ENCODE measurements around the gene ODAD4.
"Not testable (repeated sequence)": the region's sequence is repeated elsewhere in the genome, so short reads cannot be mapped to it uniquely, and the experiment has no call there.

The ODAD4 gene

DNA sequence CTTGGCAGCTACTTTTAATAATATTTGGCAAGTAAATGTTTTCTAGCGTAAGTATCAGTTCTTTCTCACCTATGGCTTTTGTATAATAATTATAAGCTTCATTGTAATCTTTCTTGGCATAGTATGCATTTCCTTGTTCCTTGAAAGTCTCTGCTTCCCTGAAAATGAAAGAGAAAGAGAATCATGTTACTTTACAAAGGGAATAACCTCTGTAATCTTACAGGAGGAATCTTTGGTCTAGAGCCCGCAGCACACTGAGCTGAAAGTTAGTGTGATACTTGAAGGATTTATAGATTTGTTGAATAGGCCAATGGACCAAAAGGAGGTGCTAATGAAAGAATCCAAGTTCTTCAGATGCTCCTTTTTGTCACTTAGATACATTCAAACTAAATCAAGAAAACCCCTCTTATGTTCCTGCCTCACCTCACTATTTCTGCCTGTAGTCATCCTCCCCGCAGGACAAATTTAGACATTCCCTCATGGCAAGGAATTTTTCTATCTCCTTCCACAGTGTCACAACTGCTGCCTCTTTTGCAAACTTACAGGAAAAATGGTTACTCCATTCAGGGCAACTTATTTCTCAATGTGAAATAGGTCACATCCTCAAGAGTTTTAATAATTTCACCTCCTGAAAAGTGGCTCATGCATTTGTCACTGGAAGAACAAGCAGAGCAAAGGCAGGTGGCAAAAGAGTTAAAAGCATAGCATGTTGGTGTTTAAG lies 70.2 kb downstream of the ODAD4 start:
- no peak for DNase-seq (ENCODE audit: low read depth in 1 of 2, low spot score in 1 of 2)

DNA sequence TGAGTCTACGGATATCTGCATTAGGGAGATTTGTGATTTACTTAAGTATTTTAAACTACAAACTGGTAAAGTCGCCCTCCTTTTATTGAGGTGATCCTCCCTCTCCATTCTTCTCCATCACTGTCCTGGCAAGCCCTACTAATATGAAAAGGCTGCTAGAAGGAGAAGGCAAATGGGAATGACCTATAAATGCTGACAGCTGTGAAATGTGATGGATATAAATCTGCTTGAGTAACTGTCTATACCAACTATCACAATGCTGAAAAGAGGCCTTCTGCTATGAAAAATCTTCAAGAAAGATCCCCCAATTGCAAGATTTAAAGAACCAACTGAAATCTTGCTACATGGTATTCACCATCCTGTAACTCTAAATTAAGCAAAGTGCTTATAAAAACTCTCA lies 71.3 kb downstream of the ODAD4 start:
- DNase-seq (ENCODE audit: low read depth in 1 of 2, low spot score in 1 of 2) = no peak

DNA sequence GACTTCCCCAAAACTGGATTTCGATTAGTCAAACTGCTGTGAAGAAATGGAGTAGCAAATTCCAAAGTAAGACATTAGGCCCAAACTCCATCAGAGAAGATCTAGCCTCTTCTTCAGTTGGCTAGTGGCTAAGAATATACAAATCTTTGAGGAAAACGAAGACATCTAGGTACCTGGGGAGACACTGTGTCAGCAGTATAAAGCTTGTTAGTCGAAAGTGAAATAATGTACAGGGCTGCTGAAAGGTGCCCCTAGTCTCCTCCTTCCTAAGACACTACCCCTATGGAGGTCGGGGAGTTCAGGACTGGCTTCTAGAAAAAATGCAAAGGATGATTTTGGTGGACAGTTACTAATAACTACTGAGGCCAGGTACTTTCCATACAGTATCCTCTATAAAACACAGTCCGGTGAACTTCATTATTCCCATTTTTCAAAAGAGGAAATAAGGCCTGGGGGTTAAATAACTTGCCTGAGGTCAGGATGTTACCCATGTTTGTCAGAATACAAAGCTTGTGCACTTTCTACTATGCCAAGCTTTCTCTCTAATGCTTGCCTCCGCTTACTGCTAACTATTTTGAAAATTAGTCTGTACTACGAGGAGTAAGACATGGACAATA lies 71.9 kb downstream of the ODAD4 start:
- DNase-seq (ENCODE audit: low read depth in 1 of 2, low spot score in 1 of 2) = no peak

DNA sequence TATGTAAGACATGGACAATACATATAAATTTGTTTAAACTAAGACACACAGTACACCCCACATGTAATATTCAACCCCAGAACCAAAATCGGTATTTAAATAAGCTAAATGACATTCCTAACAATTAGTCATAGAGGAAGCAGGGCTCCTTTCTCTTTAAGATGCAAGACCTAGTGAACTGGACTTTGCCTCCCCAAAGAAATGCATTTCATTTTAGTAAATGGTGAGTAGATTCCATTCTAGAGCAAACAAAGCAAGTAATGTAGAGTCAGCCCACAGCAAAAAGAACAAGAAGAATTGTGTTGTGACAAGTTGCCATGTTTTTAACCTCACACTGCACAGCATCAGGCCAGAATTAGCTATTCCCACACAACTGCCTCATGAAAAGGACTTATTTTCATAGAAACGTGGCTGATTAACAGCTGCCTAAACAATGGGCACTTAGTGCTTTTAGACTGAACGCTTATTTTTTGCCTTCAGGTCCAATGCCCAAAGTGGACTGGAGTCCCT lies 72.4 kb downstream of the ODAD4 start:
- DNase-seq (ENCODE audit: low read depth in 1 of 2, low spot score in 1 of 2) = no peak

DNA sequence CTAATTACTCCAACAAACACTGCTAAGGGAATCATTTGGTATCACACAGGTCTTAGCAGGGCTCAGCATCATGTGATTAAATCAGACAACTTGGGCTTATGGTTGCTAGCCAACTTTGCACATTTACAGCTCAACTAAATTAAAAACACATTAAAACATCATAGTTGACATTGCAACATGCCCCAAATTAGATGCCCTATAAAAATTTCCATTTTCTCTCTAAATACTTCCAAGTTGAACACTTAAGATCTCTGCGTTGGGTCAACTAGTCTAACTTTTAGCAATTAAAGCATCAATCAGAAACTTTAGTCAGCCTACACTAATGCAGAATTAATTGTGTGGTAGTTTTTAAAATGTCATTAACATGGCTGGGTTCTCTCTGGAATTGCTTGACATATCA lies 74.7 kb downstream of the ODAD4 start:
- DNase-seq (ENCODE audit: low read depth in 1 of 2, low spot score in 1 of 2) = no peak

DNA sequence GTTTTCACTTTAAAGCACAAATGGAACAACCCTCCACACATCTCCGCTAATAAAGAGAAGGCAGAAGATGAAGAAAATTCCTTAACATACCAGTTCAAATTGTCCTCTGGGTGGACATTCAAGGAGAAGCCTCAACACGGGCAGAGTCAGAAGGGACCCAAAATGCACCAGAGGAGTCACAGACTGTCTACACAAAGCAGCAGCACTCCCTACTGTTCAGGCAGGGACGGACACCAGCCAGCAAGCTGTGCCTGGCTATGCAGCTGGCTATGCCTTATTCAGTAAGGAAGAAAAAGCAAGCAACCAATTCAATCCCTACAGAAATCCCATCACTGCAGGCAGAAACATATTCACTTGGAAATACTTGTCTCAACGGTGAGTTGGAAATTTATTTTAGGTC lies 78.8 kb downstream of the ODAD4 start:
- no peak for DNase-seq (ENCODE audit: low read depth in 1 of 2, low spot score in 1 of 2)

DNA sequence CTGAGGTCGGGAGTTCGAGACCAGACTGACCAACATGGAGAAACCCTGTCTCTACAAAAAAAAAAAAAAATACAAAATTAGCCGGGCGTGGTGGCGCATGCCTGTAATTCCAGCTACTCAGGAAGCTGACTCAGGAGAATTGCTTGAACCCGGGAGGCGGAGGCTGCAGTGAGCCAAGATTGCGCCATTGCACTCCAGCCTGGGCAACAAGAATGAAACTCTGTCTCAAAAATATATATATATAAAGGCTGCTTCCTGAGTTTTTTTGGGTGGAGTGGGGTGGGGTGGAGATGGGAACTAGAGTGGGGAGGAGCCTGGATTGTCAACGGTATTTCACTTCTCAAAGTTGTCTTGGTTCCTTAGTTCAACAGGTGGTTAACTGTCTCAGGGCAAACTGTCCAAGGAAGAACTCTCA lies 79.9 kb downstream of the ODAD4 start:
- not testable (repeated sequence) for DNase-seq (ENCODE audit: low read depth in 1 of 2, low spot score in 1 of 2)

DNA sequence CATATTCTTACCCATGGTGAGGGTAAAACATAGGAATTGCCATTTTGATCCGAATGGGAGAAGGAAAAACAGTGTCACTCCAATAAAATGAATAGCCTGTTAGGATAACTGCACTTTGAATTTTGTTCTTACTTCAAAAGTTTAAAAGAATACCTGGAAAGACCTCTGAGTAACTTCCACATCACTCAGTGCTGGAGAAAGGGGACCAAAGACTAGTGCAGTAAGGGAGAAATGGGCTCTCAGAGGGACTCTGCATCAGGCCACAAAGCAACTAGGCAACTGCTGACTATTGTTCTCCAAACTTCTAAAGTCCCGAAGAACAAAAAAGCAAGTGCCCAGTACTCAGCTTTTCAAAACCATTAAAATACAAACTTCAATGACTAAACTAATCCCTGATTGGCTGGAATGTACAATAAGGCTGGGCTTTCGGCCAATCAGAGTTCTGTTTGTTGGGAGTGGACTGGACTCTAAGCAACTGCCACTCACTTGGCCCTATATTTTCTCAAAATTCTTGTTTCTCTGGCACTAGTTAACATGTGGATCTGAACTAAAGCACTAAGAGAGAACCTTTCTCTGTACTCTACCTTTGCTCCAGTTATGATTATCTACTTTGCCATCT lies 80.6 kb downstream of the ODAD4 start:
- no peak for DNase-seq (ENCODE audit: low read depth in 1 of 2, low spot score in 1 of 2)

DNA sequence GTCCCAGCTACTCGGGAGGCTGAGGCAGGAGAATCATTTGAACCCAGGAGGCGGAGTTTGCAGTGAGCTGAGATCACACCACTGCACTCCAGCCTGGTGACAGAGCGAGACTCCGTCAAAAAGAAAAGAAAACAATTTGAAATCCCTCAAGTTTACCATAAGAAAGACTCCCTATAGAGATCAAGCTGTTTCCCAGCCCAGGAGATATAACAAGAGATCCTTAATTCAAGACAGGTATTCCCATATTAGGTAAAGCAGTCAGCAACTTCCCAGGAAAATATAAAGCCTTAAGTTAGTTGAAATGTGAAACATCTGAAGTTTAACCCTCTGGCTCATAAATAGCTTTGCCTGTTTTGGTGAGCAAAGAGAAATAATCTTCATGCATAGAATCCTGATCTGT lies 81.9 kb downstream of the ODAD4 start:
- not testable (repeated sequence) for DNase-seq (ENCODE audit: low read depth in 1 of 2, low spot score in 1 of 2)

DNA sequence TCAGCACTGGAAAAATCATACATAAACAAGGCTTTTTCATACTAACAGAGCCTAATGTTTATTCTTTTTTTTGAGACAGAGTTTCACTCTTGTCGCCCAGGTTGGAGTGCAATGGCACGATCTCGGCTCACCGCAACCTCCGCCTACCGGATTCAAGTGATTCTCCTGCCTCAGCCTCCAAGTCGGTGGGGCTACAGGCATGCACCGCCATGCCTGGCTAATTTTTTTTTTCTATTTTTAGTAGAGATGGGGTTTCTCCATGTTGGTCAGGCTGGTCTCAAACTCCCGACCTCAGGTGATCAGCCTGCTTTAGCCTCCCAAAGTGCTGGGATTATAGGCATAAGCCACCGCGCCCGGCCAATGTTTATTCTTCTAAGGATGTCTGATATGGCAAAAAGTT lies 83.3 kb downstream of the ODAD4 start:
- DNase-seq (ENCODE audit: low read depth in 1 of 2, low spot score in 1 of 2) = not testable (repeated sequence)
